Sigmoid colon (tissue), 4 donors: ENCODE data around the gene C19orf44.

Experiments used
- POLR2A ChIP-seq, 2 donors: fragments of 450-650 bp; IDR thresholded peaks; one replicate each; pipeline ENCODE4 v1.6.1; 2016; ENCODE audit warnings: antibody characterized with exemption in 2 of 2, mild to moderate bottlenecking in 2 of 2, moderate library complexity in 2 of 2
- POLR2AphosphoS5 ChIP-seq, 4 donors: sonication (generic); formaldehyde crosslinking; IDR thresholded peaks; one replicate each; pipeline ENCODE4 v1.6.1; 2017; ENCODE audit warnings: antibody characterized with exemption in 4 of 4
- TF ChIP-seq, protein P1 (sequence below), 4 experiments: fragments of 450-650 bp in 3 of 4; fragments of 200-600 bp in 1 of 4; IDR thresholded peaks; one replicate each; pipeline ENCODE4 v1.5.1; 2016 to 2019; ENCODE audit warnings: antibody characterized with exemption in 4 of 4, mild to moderate bottlenecking in 3 of 4, moderate library complexity in 2 of 4

GRCh38 chr19:16495982-16496612 lies at the start of gene C19orf44, which contains the start of gene CALR3:
- TF ChIP-seq, protein P1, sequence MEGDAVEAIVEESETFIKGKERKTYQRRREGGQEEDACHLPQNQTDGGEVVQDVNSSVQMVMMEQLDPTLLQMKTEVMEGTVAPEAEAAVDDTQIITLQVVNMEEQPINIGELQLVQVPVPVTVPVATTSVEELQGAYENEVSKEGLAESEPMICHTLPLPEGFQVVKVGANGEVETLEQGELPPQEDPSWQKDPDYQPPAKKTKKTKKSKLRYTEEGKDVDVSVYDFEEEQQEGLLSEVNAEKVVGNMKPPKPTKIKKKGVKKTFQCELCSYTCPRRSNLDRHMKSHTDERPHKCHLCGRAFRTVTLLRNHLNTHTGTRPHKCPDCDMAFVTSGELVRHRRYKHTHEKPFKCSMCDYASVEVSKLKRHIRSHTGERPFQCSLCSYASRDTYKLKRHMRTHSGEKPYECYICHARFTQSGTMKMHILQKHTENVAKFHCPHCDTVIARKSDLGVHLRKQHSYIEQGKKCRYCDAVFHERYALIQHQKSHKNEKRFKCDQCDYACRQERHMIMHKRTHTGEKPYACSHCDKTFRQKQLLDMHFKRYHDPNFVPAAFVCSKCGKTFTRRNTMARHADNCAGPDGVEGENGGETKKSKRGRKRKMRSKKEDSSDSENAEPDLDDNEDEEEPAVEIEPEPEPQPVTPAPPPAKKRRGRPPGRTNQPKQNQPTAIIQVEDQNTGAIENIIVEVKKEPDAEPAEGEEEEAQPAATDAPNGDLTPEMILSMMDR (IDR thresholded peaks at IDR 0.05): peak in 2 of 4 experiments; percentile 12 to 20
- TF ChIP-seq POLR2A (IDR thresholded peaks at IDR 0.05) (no peak), POLR2AphosphoS5 (IDR thresholded peaks at IDR 0.05) (peak in 3 of 4 donors; percentile 45 to 70 (median 51))
